Inflammatory macrophage treated with lipopolysaccharide for 1 hour (primary cell): ENCODE data around the gene FKRP.
A peak's percentile ranks its signal among the peaks of the same experiment; 100 is the strongest.
"Not testable (repeated sequence)": the region's sequence is repeated elsewhere in the genome, so short reads cannot be mapped to it uniquely, and the experiment has no call there.

Source experiments
- DNase-seq, 2 donors: peaks; one replicate each; pipeline ENCODE4 v3.0.0-alpha.2; 2020 to 2022

The FKRP gene, protein sequence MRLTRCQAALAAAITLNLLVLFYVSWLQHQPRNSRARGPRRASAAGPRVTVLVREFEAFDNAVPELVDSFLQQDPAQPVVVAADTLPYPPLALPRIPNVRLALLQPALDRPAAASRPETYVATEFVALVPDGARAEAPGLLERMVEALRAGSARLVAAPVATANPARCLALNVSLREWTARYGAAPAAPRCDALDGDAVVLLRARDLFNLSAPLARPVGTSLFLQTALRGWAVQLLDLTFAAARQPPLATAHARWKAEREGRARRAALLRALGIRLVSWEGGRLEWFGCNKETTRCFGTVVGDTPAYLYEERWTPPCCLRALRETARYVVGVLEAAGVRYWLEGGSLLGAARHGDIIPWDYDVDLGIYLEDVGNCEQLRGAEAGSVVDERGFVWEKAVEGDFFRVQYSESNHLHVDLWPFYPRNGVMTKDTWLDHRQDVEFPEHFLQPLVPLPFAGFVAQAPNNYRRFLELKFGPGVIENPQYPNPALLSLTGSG

DNA sequence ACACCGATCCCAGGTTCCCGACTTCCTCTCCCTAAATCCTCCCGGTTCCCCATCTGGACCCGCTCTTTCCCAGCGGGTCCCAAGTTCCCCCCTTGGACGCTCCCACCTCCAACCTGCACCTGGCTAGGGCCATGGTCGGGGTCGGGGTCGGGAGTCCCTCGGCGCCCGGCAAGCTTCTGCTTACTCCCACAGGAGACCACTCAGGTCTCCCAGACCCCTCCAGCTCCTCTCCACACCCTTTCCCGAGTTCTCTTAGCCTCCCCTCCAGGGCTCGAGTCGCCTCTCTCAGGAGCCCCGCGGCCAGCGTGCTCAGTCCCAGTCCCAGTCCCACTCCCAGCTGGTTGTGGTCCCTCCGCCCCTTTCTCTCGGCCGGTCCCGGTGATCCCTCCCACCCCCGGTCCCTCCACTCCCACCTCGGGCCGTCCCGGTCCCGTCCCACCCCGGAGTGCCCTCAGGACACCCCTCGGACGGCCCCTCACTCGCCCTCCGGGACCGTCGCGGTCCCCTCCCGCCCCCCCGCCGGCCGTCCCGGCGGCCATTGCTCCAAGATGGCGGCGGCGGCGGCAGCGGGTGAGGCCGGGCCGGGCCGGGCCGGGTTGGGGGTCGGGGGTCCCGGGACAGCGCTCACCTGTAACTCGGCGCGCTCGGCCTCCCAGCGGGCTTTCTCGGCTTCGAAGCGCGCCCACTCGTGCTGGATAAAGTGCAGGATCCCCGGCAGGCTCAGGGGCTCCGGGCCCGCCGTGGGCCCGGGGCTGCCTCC is at the start of gene FKRP:
FKRP (plus strand) TSS at position 537 of the 760 bp plus-strand sequence. CDS start 9,394 bp downstream, outside the sequence.
- DNase-seq: no peak

DNA sequence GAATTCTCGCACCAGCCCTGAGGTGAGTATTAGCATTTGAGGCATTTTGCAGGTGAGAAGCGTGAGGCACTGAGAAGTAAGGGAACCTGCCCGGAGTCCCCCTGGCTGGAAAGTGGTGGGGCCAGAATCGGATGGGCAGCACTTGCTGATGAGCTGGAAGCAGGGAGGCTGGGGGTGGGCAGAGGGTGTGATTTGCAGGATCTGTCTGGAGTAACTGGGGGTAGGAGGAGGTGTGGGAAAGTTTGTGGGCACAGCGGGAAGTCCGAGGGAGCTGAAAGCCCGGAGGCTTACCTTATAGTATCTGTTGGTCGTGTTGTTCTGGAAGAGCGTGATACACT is 49.0 kb upstream of the FKRP start:
- no peak for DNase-seq

DNA sequence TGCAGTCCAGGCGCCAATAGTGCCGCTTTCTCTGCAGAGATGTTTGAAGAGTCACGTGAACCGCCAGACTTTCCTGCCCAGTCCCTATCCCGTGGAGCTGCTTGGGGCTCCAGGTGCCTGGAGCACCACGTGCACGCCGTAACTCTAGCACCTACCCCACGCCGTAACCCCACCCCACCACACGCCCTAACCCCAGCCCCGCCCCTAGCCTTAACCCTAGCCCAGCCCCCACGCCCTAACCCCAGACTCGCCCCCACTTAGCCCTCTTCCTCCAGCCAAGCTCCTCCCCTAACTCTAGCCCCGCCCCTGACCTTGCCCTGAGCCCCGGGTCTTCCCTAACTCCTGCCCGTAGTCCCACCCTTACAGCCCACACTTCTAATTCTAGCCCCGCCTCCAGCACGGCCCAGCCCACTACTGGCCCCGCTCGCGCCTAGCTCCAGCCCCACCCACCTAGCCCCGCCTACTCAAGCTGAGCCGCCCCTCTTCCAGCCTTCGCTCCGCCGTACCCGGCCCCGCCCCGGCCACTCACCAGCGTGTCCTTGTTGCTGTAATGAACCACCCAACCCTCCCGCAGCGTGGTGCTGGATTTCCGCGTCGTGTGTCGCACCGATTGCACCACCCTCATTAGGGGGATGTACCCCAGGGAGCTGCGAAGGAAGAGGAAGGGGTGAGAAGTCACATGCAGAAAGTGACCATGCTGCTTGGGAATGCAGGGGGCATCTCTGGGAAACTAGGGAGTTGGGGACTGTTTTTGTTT is 48.5 kb upstream of the FKRP start:
- DNase-seq: peak; percentile 28 to 59

DNA sequence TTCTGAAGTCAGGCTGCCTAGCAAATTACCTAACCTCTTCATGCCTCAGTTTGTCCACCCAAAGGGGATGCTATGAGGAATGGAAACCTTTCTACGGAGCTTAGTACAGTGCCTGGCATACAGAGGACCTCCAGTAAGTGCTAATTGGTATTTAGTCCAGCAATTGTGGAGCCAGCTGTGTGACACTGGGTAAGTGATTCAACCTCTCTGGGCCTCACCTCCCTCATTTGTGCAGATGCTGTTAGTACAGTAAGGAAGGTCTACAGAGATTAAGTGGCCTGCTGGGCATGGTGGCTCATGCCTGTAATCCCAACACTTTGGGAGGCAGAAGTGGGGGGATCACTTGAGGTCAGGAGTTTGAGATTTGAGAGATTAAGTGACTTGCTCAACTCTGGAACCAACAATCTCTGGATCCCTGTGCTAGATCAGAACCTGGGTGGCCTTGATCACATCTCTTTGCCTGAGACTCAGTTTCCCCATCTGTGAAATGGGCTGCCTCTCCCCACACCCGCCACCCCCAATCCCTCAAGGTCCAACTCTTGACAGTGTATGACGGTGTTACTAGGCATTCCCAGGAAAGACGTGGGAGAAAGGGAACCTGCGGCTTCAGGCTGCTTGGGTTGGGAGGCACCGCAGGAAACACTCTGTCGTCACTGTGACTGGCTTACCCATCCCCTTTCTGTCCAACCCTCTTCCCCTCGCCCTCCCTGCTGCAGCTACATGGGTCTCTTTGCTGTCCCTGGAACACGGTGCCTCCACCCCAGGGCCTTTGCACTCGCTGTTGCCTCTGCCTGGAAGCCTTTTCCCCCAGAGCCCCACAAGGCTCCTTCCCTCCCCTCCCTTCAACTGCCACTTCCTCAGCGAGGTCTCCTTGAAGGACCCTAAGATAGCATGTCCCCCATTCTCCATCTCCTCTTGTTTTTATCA is 47.2 kb upstream of the FKRP start:
- DNase-seq: no peak

DNA sequence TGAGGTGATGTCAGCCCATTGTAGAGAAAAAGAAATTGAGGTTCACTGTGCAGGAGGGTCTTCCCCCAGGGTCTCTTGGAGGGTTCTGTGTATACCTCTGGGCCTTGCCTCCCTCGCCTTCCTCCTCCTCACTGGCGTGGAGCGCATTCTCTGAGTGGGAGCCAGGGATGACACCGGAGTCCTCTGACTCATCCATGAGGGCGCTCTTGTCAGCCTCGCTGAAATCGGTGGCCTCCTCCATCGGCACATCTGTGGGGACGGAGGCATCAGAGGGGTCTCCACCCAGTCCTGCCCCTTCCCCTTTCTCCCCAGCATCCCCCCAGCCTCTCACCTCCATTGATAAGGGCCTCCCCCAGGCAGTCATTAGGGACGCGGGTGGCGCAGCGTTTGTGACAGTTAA is 45.2 kb upstream of the FKRP start:
- no peak for DNase-seq

DNA sequence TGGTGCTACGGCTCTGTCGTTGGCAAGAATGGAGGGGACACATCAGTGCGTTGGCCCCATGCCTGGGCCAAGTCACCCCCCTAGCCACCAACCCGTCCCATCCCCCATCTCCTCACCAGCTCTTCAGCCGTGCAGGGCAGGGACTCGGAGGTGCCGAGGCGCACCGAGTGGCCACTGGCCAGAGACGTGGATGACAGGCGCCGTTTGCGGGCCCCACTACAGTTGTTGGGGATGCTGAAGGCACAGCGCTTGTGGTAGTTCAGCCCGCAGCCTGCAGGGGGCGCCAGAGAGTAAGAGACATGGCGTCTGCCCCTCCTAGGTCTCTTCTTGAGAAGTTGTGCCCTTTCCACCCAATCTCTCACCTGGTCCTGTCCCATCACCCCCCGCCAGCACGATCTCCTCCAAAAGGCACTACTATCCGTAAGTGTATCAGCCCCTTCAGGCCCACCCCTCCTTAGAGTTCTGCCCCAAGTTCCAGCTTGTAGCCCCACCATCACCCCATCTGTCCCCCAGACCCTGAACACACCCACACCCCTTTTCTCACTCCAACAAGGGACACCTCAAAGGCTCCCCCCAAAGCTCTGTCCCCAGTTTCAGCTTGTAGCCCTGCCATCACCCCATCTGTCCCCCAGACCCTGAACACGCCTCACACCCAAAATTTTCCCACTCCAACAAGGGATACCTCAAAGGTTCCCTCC is 41.3 kb upstream of the FKRP start:
- DNase-seq: peak; percentile 33 to 98

DNA sequence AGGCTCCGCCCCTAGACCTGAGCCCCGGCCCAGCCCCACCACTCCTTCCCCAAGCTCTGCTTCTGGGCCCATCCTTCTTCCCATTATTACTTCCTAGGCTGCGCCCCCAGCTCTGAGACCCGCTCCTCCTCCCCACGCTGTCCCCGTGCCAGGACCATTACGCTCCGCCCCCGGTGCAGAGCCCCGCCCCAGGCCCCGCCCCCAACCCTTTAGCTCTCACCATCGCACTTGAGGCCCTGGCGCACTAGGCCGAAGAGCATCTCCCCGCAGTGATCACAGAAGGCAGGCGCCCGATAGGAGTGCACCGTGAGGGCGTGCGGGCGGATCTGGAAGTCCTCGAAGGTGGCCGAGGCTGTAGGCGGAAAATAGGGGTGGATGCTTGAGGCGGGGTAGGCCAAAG is 35.2 kb upstream of the FKRP start:
- DNase-seq: no peak

DNA sequence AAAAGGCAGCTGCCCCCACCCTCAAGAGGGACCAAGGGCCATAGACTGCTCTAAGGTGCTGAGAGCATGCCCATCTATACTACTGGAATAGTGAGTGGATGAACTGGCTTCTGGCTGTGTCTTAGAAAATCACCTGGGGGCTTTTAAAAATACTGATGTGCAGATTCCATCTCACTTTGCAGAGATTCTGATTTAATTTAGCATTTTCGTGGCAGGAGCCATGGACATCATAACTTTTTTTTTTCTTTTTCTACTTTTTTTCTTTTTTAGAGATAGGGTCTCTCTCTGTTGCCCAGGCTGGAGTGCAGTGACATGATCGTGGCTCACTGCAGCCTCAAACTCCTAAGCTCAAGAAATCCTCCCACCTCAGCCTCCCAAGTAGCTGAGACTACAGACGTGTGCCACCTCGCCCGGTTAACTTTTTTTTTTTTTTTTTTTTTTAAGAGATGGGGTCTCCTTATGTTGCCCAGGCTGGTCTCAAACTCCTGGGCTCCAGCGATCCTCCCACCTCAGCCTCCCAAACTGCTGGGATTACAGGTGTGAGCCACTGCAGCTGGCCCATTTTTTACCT is 33.0 kb upstream of the FKRP start:
- not testable (repeated sequence) for DNase-seq

DNA sequence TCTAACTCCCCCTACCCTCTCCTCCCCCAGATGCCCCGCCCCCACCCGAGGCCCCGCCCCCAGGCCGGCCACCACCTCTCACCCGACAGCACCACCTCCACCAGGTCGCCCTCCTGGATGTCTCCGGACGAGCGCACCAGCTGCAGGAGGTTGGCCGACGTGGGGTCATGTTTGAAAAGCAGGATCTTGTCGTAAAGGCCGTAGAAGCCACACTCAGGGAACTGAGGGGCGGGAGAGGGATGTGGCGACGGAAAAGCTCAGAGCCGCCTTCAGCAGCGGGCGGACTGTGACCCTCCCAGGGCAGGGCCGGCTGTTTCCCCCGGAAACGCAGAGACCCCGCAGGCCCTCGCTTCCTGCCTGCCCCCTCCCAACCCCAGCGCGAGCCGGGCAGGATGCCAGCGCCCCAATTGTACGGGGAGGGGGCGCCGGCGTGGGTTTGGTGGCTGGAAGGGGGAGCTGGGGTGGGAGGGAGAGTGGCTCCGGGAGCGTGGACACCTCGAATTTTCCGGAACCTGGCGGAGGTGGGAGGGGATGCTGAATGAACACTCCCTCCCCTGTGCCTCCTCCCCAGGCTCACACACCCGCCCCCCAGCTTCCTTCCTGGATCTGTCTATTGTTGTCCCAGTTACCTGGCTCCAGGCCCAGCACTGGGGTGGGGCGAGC is 31.9 kb upstream of the FKRP start:
- no peak for DNase-seq

DNA sequence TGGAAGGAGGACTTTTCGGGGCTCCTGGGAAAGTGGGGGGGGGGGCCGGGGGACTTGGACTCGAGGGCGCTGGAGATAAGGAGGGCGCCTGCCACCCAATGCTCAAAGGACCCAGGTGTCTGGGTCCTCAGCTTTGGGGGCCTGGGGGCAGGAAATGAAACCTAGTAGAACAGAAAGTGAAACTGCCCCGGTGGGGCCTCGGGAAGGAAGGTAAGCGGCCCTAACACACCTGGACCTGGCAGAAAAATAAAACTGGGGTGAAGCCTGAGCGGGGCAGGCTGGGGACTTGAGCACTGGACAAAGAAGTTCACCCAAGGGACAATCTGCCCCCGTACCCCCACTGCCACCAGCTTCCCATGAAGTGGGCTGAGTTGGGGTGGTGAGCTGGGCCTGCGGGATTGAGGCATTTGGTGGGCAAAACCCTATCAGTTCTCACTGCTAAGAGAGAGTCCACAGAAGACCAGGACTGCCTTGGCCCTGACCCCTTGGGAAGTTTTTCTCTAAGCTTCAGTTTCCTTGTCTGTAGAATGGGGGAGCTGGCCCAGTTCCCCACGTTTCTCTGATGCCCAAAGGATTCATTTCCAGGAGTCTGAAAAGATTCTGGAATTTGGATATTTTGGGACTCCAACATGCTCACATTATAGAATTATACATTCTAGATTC is 31.3 kb upstream of the FKRP start:
- no peak for DNase-seq

DNA sequence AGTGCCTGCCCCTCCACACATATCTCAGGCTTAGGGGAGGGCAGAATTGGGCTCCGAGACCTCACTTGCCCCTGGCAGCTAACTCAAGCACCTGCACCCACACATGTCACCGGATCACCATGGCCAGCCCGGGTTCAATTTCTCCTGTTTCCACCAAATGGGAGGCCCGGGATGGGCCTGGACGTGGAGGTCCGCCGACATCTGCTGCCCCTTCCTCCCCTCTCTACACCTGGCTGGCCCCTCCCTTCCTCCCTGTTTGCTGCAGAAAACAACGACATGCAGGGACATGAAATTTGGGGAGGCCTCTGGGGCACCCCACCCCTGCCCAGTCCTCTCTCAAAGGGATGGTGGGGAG is 30.3 kb upstream of the FKRP start:
- no peak for DNase-seq

DNA sequence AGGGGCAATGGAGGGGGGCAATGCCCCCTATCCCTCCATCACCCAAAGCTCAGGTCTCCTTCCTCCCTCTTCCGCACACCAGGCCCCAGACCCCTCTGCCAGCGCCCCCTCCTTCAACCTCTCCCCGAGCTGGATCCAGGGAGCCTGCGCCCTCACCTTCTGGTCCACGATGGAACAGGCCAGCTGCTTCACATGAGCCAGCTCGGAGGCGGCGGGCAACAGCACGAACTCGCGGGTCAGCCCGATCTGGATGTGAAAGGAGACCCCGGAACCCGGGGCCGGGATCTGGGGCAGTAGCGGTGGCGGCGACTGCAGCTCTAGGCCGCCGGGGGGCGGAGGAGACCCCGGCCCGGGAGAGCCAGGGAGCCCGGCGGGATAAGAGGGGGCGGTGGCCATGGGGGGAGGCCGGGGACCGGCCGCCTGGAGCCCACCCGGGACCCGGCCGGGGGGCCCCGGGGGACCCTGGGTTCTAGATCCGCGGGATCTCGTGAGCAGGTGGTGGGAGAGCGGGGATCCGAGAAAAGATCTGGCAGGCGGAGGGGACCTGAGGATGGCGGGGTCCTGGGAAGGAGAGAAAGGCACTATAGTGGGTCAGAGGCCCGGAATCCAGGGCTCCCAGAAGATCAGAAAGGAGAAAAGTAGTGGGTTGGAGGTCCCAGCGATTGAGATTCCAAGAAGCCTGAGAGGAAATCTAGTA is 29.7 kb upstream of the FKRP start:
- DNase-seq: no peak

DNA sequence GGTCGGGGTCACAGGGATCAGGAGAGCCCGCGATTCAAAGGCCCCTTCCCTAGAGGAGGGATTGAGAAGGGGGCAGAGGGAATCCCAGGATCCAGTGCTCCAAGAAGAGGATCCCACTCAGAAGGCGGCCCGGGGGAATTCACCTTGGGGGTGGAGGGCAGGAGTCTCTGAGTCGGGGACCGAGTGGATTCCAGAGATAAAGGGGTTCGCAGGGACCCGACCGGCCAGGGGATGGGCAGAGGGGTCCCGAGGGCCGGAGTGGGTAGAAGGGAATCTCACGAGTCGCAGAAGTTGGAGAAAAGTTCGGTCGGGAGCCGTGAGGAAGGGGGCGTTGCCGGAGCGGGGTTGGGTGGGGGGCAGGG is 29.2 kb upstream of the FKRP start:
- DNase-seq: no peak

DNA sequence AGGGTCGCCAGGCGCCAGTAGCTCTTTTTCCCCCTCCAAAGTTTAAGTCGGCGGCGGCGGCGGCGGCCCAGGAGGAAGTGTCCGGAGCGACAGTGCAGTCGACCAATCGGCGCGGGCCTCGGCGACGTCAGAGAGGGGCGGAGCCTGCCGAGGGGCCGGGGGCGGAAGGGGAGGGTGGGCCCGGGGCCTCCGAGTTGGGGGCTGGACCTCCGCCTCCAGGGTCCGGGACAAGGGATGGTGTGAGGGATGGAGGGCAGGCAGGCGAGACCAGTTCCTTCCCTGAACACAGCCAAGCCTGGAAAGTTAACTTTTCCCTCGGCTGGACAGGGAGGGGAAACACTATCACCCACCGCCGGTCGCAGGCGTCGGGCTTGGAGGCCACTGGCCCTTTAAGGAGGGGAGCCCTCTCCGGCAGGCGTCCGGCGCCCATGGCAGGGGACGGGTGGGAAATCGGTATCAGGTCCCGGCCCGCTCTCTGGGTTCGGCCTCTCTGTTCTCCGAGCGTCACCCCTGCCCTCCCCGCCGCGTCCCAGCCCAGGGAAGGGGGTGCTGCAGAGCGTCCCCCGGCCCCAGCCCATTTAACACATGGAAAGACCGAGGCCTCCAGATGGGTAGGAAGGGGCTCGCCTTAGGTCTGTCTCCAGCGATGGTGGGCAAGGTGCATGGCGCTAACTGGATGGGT is 28.7 kb upstream of the FKRP start, which contains the start of gene PRKD2:
PRKD2 (minus strand) TSS at position 81 of the 682 bp plus-strand sequence. CDS start 744 bp downstream, outside the sequence.
- DNase-seq: peak; percentile 61 to 90

DNA sequence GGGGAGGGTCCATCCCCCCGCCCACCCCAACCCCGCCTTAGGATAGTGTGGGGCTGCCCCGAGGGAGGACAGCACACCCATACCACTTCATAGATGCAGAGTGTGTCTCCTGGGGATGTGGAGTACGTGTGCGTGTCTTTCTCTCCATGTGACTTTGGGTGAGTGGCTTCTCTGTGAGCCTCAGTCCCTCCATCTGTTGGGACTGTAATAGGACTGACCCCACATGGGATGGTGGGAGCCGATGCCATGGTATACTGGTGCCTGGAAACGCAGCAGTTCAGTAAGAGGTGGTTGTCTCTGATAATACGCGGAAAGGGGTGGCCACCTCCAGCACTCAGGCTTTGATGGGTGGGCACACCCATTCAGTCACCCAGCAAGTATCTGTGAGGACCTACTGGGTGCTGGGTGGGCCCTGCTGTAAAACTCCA is 28.1 kb upstream of the FKRP start:
- DNase-seq: no peak

DNA sequence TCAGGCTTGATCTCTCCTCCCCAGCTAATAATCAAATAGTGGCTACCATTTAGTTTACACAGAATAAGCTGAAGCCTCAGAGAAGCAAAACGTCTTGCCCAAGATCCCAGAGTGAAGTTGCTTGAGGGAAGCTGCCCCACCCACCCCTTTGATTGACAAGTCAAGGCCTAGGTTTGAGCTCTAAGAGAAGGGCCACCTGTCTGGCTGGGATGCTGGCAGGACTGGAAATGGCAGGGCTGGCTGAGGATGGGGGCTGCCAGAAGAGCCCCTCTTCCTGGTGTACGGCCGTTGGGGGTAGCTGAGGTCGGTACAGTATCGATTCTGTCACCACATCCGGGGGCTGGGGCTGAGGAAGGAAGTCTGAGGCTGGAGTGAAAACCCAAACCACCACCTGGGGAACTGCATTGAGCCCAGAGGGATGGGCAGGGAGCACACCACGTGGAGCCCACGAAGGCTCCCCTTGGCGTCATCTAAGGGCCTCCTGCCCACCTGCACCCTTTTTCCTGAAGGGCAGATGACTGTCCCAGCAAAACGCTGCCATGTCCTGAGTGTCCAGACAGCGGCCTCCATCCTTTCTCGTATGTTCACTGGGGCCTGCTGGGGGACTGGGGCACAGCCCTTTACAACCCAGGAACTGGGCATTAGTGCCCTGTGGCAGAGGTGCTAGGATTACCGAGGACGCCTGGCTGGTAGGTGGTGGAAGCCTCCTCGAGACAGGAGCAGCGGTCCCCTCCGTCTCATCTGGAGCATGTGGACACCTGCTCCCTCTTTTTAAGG is 27.5 kb upstream of the FKRP start:
- peak; percentile 43 to 48 for DNase-seq

DNA sequence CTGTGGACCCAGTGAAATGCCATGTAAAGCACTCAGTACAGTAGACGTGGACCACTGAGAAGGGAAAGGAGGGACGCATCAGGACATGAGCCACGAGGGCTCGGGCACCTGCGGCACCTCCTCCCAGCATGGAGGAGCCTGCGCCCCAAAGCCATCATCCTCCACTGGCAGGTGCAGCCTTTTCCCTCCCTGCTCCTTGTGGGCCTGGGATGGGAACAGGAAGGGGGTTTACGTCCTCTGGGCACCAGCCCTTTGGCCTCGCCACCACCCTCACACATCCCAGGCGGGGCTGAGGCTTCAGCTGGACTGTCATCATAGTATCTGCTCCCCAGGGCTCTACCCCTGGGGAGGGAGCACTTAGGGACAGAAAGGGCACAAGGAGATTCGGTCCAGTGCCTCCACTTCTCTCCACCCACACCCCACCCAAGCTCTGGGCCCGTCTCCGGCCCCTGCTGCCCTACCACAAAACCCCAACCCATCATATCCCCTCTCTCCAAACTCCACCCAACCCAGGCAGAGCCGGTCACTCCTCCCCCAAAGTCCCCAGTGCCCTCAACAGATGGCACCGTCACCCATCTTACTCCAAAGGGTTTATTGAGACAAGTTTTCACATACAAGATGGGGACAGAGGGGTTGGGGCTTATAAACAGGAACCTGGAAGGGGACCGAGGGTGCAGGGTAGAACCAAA is 26.8 kb upstream of the FKRP start:
- DNase-seq: no peak
